Stimulated activated CD4-positive, alpha-beta T cell treated with anti-CD3 and anti-CD28 coated beads, Interleukin-12 subunit alpha, Interleukin-12 subunit beta, amount 100 ng/mL, for 4 hours (primary cell): ENCODE data around the gene AKAP14.
"Not testable (repeated sequence)": the region's sequence is repeated elsewhere in the genome, so short reads cannot be mapped to it uniquely, and the experiment has no call there.

ENCODE experiments used
- DNase-seq: peaks from one replicate; pipeline ENCODE4 v3.0.0-alpha.2; 2020

Gene AKAP14

DNA sequence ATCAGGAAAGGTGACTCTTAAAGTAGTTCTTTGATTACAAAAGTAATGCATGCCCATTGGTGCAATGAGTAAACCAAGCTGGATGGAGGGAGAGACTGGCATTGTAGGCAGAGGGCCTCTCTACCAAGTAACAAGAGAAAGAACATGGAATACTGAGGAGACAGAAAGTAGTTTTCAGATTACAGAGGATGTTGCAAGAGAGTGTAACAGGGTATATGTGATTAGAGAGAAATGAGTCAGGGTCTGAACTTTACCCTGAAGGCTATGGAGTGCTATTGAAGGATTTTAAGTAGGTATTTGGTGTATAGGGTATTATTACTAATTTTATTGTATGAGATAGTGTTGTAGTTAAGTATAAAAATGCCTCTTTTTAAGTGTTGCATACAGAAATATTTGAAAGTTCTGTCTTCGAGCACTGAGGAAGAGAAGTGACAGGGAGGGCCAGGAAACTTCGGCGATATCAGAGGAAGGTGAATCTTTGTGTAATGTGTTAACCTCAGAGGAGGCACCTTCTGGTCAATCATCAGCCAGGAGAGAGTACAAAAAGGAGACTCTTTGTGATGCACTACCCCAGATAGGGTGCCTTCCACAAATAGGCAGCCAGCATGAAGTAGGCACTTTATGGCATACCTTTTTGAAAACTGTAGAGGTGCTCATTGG is 39.7 kb downstream of the AKAP14 start:
- DNase-seq = no peak

DNA sequence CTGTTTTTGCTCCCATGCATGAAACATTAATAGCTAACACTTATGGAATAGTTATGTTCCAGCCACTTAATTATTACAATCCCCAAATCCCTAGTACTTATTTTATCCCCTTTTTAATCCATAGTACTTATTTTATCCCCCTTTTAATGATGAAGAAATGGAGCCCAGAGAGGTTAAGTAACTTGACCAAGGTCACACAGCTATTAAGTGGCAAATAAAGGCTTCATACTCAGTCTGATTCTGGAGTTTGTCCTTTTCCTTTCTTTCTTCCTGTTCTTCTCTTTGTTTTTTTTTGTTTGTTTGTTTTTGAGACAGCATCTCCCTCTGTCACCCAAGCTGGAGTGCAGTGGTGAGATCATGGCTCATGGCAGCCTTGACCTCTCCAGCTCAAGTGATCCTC is 45.6 kb downstream of the AKAP14 start:
- no peak for DNase-seq

DNA sequence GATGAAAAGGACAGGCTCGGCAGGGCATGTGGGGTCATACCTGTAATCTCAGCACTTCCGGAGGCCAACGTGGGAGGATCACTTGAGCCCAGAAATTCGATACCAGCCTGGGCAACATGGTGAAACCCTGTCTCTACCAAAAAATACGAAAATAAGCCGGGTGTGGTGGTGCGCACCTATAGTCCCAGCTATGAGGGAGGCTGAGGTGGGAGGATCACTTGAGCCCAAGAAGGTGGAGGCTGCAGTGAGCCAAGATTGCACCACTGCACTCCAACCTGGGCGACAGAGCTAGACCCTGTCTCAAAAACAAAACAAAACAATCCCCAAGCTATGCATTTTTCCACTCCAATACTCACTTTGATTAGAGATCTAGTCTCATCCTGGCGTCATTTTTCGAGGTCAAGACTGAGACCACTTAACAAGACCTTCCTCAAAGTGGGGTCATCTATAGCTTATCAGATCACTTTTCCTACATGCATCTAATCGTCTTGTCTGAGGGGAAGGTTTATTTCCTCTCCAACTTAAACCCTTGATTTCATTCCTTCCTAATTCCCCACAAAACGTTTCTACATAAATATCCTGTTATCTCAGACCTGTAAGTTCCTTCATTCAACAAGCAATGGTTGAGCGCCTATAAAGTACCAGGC is 46.6 kb downstream of the AKAP14 start:
- DNase-seq = no peak

DNA sequence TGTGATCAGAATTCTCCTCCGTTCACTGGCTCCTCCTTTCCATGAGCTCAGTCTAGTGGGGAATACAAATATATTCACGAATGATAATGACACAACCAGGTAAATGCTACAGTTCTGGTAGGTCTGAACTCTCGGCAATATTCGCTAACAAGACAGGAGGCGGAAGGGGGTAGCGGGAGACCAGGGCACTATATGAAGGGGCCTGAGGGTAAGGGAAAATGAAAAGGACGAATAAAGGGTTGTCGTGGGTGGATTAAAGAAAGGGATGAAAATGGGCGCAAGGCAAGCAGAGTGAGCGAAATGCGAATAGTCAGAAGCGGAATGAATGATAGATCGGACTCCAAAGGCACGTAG is 47.1 kb downstream of the AKAP14 start:
- no peak for DNase-seq

DNA sequence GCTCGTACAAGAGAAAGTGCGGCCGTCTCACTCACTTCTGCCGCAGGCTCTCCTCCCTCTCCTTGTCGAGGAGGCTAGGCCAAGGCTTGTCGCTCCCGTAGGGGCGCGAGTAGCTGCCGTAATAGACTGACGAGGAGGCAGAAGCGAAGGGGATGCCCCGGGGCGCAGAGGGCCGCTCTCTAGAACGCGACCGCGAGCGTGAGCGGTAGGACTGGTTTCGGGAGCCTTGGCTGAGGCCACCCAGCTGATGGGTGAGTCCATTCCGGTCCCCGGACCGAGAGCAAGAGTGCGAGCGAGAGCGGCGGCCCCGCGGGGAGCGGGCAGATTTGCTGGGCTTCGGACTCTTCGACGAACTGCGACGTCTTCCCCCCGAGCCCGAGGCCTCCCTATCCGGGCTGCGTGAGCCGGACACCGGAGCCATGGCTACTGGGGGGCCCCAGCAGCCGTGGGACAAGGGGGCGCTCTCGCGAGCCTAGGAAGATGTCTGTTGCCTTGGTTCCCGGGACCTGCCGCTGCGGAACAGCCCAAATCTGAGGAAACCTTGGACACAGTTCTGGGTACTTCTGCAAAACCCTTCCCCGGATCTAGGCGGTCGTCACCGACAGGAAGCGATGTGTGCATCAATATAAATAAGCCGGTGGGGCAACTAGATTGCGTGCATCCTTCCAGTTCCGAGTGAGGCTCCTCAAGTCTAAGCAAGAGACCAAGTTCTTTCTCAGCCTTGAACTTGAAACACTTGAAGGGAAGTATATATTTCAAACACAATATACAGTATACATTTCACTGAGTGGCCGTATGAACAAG is 47.7 kb downstream of the AKAP14 start, which contains the start of gene NKAP:
TSS of gene NKAP (minus strand) at position 567 of the 804 bp plus-strand sequence. CDS start at position 421, 146 bp downstream.
- DNase-seq = peak; percentile 62

DNA sequence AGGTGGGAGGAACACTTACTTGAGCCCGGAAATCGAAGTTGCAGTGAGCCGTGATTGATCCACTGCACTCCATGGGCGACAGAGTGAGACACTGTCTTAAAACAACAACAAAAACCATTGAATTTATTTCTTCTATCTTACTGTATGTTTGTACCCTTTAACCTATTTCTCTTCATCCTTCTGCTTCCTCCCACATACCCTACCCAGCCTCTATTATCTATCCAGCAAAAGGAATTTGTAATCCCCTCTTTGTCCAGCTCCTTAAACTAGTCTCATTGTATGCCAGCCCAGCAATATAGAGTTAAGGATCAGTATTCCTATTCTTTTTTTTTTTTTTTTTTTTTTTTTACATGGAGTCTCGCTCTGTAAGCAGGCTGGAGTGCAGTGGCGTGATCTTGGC is 49.8 kb downstream of the AKAP14 start:
- DNase-seq = no peak

DNA sequence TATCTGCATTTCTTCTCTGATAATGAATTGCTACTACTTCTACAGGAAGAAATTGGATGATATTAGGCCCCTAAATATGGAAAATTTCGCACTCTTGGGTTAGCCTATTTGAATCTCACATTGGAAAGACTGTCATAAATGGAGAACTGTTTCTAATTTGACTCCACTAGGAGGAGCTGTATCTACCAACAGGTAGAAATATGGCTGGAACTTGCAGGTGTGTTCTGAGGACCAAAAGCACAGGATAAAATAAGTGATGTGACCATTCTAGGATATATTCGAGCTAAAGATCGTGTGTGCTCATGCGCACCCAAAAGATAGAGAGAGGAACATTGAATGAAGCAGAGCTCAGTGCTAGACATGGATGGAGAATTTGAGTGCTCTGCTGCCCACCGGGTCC is 52.7 kb downstream of the AKAP14 start:
- DNase-seq = no peak

DNA sequence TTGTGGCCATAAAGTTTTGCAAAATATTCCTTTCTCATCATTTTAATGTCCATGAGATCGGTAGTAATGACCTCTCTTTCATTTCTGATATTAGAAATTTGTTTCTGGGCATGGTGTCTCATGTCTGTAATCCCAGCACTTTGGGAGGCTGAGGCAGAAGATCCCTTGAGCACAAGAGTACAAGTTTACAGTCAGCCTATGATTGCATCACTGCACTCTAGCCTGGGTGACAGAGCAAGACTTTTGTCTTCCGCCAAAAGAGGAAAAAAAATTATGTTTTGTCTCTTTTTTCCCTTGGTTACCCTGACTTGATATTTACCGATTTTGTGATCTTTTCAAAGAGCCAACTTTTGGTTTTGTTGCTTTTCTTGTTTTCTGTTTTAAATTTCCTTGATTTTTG is 58.7 kb downstream of the AKAP14 start:
- no peak for DNase-seq

DNA sequence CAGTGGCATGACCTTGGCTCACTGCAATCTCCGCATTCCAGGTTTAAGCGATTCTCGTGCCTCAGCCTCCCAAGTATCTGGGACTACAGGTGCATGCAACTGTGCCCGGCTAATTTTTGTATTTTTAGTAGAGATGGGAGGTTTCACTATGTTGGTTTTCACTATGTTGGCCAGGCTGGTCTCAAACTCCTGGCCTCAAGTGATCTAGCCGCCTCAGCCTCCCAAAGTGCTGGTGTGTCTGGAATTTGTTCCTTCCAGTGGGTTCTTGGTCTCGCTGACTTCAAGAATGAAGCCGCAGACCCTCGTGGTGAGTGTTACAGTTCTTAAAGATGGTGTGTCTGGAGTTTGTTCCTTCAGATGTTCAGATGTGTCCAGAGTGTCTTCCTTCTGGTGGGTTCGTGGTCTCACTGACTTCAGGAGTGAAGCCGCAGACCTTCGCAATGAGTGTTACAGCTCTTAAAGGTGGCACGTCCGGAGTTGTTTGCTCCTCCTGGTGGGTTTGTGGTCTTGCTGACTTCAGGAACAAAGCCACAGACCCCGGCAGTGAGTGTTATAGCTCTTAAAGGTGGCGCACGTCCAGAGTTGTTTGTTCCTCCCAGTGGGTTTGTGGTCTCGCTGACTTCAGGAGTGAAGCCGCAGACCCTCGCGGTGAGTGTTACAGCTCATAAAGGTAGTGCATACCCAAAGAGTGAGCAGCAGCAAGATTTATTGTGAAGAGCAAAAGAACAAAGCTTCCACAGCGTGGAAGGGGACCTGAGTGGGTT is 60.3 kb downstream of the AKAP14 start:
- DNase-seq = not testable (repeated sequence)

DNA sequence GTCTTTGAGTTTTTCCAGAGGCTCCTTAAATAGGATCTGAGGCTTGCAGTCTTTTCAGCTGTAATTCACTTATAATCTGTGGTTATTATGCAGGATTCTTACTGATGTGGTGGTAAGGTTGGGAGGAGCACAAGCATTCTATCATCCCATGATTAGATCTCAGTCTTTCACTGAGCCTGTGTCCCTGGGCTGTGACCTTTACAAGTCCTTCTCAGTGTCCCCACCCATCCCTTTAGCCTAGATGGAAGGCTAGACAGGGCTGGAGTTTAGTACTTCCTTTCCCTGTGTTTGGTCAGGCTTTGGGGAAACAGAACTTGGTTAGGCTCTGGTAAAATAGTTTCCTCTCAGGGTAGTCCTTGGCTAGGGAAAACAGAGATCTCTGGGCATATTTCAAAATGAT is 64.9 kb downstream of the AKAP14 start:
- no peak for DNase-seq

DNA sequence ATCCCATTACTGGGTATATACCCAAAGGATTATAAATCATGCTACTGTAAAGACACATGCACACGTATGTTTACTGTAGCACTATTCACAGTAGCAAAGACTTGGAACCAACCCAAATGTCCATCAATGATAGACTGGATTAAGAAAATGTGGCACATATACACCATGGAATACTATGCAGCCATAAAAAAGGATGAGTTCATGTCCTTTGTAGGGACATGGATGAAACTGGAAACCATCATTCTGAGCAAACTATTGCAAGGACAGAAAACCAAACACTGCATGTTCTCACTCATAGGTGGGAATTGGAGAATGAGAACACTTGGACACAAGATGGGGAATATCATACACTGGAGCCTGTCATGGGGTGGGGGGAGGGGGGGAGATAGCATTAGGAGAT is 71.1 kb downstream of the AKAP14 start:
- not testable (repeated sequence) for DNase-seq
